ENCODE data around the gene MOB3A. TPM values are rescaled to one million over a fixed set of nuclear protein-coding genes. Genes with fewer than 3 reads are reported as not detected.

Gene MOB3A
- total and polyA plus RNA-seq, 9 of the 15 experiments (the other 6 are each of a cell fraction or from before 2014, with no cell fraction given): 1.1 to 24.1 (median 6.0) TPM

DNA sequence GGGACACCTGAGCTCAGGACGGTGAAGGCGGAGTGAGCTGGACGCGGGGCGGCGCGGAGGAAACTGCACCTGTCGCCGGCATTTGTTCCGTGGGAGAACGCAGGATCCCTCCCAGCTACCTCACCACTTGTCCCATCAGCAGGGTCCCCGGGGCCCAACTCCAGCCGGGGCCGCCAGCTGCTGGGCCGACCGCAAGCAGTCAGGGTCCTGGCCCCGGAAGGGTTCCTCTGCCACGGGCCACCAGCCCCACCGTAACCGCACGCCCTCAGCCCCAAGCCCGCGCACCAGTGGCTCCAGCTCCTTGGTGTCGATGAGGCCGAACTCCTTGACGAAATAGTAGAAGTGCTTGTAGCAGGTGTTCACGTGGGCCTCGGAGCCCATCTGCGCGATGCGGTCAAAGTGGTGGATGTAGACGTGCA lies 19.6 kb downstream of the MOB3A start:
- no peaks in the 10 kb centered on the region for H3K9me1 ChIP-seq (ENCODE audit: control insufficient read depth, insufficient read depth, low read length)
- DNase-seq (ENCODE audit: extremely low read depth in 1 of 4, low spot score in 3 of 4) (no peak), ATAC-seq (no peak), FAIRE-seq (no peak)
- ChIA-PET POLR2A (interaction anchor here (0.8 to 0.9 kb wide), 2 partner anchors 9 to 37 kb away, joined by 3 to 4 read pairs; no protein-coding TSS in a partner anchor), CTCF (ENCODE audit: low intra/inter-chr PET ratio) (interaction anchor here (0.7 kb wide), 1 partner anchor 244 kb away, joined by 4 read pairs; no protein-coding TSS in a partner anchor)
- no peaks in the 10 kb centered on the region; the same call in 1 of the 2 replicates for H3K9me3 ChIP-seq (replicated peaks; ENCODE audit: control insufficient read depth, insufficient read depth, low read depth, low read length)
- no TSS peak for BruUV-seq (replicated peaks)
- no peak overlapping the region for H2AFZ ChIP-seq (ENCODE audit: low read depth, low read length)
- peaks cover 0 to 14% of the 10 kb centered on the region in 2 experiments; a peak in 2 of 5 replicates for H3K4me1 ChIP-seq (replicated peaks in 1 of 2; ENCODE audit: control insufficient read depth in 2 of 2, insufficient read depth in 2 of 2, low read length in 2 of 2)
- no peaks in the 10 kb centered on the region for H4K20me1 ChIP-seq (replicated peaks; ENCODE audit: control insufficient read depth, insufficient read depth, low read length)
- intact Hi-C loops (cut with micrococcal nuclease) (no loop called here), in situ Hi-C loops (cut with MboI) (no loop called here)
- H3K36me3 ChIP-seq (ENCODE audit: control insufficient read depth, insufficient read depth, low read length): peaks cover 52% of the 10 kb centered on the region; the same call in 2 of the 3 replicates
- H3K9ac ChIP-seq (ENCODE audit: insufficient read depth in 1 of 2, low read depth in 2 of 2, low read length in 2 of 2): no peak overlapping the region
- no peaks in the 10 kb centered on the region for H3K27me3 ChIP-seq (ENCODE audit: control insufficient read depth in 2 of 2, insufficient read depth in 2 of 2, low read length in 2 of 2)
- TF ChIP-seq, protein P1, sequence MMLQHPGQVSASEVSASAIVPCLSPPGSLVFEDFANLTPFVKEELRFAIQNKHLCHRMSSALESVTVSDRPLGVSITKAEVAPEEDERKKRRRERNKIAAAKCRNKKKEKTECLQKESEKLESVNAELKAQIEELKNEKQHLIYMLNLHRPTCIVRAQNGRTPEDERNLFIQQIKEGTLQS (IDR thresholded peaks at IDR 0.05): no peak
- TF ChIP-seq, protein P1 (CRISPR knock-in tag; conservative IDR thresholded peaks at IDR 0.05): no peak
- TF ChIP-seq POLR2G (IDR thresholded peaks at IDR 0.05; ENCODE audit: low read depth, low read length): peak; percentile 30; the same call in 1 of the 2 replicates
- 99% methylated on average over 19 of the region's 32 CpGs for whole genome bisulfite sequencing (ENCODE audit: insufficient coverage, low coverage, missing lambda C conversion rate)
- no peak overlapping the region for H3K27ac ChIP-seq (ENCODE audit: extremely low read depth, low read depth, low read length)
- H3K79me2 ChIP-seq (ENCODE audit: control insufficient read depth, insufficient read depth, low read length): no peaks in the 10 kb centered on the region
- H3K4me2 ChIP-seq (ENCODE audit: insufficient read depth, low read length): no peak overlapping the region
- H3K4me3 ChIP-seq: no peak overlapping the region

Measured in K562 (cell line).